ENCODE results near the gene LMBR1.
"Not testable (repeated sequence)": the region's sequence is repeated elsewhere in the genome, so short reads cannot be mapped to it uniquely, and the experiment has no call there.

The LMBR1 gene

DNA sequence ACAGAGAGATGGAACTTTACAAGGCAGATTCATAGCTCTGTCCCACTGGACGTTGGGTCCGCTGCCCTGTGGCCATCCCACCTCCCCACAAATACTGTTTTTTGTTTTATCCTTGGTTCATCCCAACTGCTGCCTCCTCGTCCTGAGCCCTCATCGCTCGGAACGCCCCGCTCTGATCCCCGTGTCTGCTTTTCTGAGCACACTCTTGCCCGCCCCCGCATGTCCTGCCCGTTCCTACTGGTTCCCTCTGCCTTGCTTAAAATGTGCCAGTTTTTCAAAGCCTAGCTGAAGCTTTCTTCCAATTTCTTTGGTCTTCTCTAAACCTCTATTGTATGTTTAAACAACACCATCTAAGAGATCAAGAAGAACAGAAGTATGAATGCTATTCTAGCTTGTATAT is 233.0 kb downstream of the LMBR1 start:
- H3K4me1 ChIP-seq (ENCODE audit: insufficient read depth, low read length): peaks cover 2% of the 10 kb centered on the region; the same call in 1 of the 2 replicates
- H3K9ac ChIP-seq (ENCODE audit: low read depth, low read length): no peak overlapping the region
- no peaks in the 10 kb centered on the region for H3K36me3 ChIP-seq (ENCODE audit: insufficient read depth, low read length)
- H3K9me3 ChIP-seq (ENCODE audit: control insufficient read depth, insufficient read depth, low read length): no peaks in the 10 kb centered on the region

GRCh38 chr7:156659203-156659602 is 233.8 kb downstream of the LMBR1 start:
- no peak overlapping the region for H3K9ac ChIP-seq (ENCODE audit: low read depth, low read length)
- H3K9me3 ChIP-seq (ENCODE audit: control insufficient read depth, insufficient read depth, low read length): no peaks in the 10 kb centered on the region
- H3K36me3 ChIP-seq (ENCODE audit: insufficient read depth, low read length): no peaks in the 10 kb centered on the region
- H3K4me1 ChIP-seq (ENCODE audit: insufficient read depth, low read length): no peaks in the 10 kb centered on the region

DNA sequence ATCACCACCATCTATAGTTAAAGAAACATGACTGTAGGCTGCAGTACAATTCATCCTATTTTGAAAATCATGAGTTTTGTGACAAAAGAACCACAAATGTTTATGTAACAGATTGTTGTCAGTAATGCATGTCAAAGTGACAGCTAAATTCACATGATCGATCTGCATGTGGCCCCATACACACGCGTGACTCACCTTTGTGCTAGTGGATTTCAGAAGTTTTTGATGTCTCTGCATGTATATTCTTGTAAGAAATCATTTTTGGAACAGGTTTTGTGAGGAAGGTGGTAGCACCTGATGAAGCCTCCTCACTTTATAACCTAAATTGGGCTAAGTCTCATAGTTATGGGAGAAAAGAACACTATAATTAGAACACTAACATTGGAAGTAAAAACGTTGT is 235.3 kb downstream of the LMBR1 start:
- H3K9me3 ChIP-seq (ENCODE audit: control insufficient read depth, insufficient read depth, low read length): peaks cover 2% of the 10 kb centered on the region; the same call in 1 of the 2 replicates
- no peaks in the 10 kb centered on the region for H3K36me3 ChIP-seq (ENCODE audit: insufficient read depth, low read length)
- H3K4me1 ChIP-seq (ENCODE audit: insufficient read depth, low read length): no peaks in the 10 kb centered on the region
- H3K9ac ChIP-seq (ENCODE audit: low read depth, low read length): no peak overlapping the region

DNA sequence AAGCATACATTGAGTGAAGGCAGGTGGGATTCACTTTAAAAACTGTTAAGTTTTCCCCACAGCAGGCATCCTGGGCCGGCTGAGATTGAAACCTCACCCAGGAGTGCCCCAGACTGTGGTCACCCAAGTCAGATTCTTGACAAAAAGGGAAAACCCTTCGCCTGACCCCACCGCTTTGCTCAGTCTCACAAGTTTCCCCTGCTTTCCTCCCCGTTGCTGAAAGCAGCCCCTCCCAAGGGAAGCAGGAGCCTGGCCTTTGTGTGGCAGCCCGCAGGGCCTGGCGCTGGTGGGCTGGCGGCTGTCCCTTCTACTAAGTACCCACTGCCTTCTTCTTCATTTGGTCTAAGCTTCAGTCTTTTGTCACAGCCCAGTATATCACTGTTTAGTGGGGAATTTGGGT is 236.4 kb downstream of the LMBR1 start:
- Histone ChIP-seq H3K9ac (ENCODE audit: low read depth, low read length) (no peak overlapping the region), H3K36me3 (ENCODE audit: insufficient read depth, low read length) (no peaks in the 10 kb centered on the region; the same call in 1 of the 2 replicates), H3K9me3 (ENCODE audit: control insufficient read depth, insufficient read depth, low read length) (peaks cover 5% of the 10 kb centered on the region; the same call in 1 of the 2 replicates), H3K4me1 (ENCODE audit: insufficient read depth, low read length) (no peaks in the 10 kb centered on the region)

- no peaks in the 10 kb centered on the region for H3K4me1 ChIP-seq (ENCODE audit: insufficient read depth, low read length)
- no peaks in the 10 kb centered on the region; the same call in 1 of the 2 replicates for H3K36me3 ChIP-seq (ENCODE audit: insufficient read depth, low read length)
- H3K9me3 ChIP-seq (ENCODE audit: control insufficient read depth, insufficient read depth, low read length): peaks cover 5% of the 10 kb centered on the region; the same call in 1 of the 2 replicates
Observed at GRCh38 chr7:156655983-156656382, 237.0 kb downstream of the LMBR1 start.

DNA sequence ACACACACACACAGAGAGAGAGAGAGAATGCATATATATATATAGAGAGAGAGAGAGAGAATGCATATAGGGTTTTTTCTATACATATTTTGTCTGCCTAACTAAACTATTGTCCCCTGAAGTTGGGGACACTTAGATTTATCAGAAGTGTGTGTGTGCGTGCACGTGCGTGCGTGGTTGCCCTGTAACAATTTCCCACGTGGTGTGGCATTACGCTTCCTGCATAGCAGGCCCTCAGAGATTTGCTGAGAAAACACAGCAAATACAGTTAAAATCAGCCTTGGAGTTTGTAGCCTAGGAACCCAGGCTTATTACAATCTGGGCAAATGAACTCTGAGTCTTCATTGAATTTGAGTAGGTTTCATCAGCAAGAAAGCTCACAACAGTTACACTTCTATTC is 237.7 kb downstream of the LMBR1 start:
- Histone ChIP-seq H3K9ac (ENCODE audit: low read depth, low read length) (no peak overlapping the region), H3K36me3 (ENCODE audit: insufficient read depth, low read length) (no peaks in the 10 kb centered on the region; the same call in 1 of the 2 replicates), H3K9me3 (ENCODE audit: control insufficient read depth, insufficient read depth, low read length) (peaks cover 5% of the 10 kb centered on the region; the same call in 1 of the 2 replicates), H3K4me1 (ENCODE audit: insufficient read depth, low read length) (no peaks in the 10 kb centered on the region)

More at GRCh38 chr7:156655983-156656382, 237.0 kb downstream of the LMBR1 start:
- no peak overlapping the region for H3K9ac ChIP-seq (ENCODE audit: low read depth, low read length)

GRCh38 chr7:156654511-156655234 is 238.3 kb downstream of the LMBR1 start:
- Histone ChIP-seq H3K36me3 (ENCODE audit: insufficient read depth, low read length) (no peaks in the 10 kb centered on the region; the same call in 1 of the 2 replicates), H3K4me1 (ENCODE audit: insufficient read depth, low read length) (no peaks in the 10 kb centered on the region), H3K9ac (ENCODE audit: low read depth, low read length) (no peak overlapping the region), H3K9me3 (ENCODE audit: control insufficient read depth, insufficient read depth, low read length) (peaks cover 5% of the 10 kb centered on the region; the same call in 1 of the 2 replicates)

GRCh38 chr7:156652886-156653568 is 240.0 kb downstream of the LMBR1 start:
- peaks cover 5% of the 10 kb centered on the region; the same call in 1 of the 2 replicates for H3K9me3 ChIP-seq (ENCODE audit: control insufficient read depth, insufficient read depth, low read length)
- no peak overlapping the region for H3K9ac ChIP-seq (ENCODE audit: low read depth, low read length)
- H3K36me3 ChIP-seq (ENCODE audit: insufficient read depth, low read length): no peaks in the 10 kb centered on the region; the same call in 1 of the 2 replicates
- no peaks in the 10 kb centered on the region for H3K4me1 ChIP-seq (ENCODE audit: insufficient read depth, low read length)

DNA sequence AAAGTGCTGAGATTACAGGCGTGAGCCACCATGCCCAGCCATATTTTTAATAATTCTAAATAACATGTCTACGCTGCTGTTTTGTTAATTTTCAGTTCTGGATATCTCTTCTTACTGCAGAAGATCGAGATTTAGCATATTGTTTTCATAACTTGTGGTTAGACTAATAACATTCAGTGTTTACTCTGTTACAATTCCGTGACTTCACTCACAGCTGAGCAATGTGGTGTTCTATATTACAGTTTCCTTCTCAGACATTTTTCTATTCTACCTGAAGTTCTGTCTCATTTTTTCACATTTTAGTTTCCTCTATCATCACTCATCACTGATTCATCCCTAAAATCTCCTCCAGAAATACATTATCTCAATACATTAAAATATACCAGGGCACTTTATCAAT is 241.5 kb downstream of the LMBR1 start:
- H3K9me3 ChIP-seq (ENCODE audit: control insufficient read depth, insufficient read depth, low read length): peaks cover 5% of the 10 kb centered on the region; the same call in 1 of the 2 replicates

DNA sequence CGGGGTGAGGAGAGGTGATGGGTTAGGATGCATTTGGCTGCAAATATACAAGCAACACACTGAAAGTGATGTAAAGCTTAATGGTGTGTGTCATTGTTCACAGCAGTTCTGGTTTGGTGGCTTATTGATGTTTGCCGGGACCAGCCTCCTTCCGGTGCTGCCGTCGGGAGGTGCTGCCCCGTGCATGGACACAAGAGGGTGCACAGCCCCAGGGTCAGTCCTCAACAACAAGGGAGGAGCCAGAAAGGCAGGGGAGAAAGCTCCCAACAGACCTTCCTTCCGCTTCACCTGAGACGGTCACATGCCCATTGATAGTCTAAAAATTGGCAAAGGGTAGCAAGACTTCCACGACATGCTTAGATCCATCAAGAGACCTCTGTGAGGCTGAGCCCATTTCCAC is 242.9 kb downstream of the LMBR1 start:
- Histone ChIP-seq H3K9ac (ENCODE audit: low read depth, low read length) (no peak overlapping the region), H3K4me1 (ENCODE audit: insufficient read depth, low read length) (no peaks in the 10 kb centered on the region), H3K9me3 (ENCODE audit: control insufficient read depth, insufficient read depth, low read length) (peaks cover 5% of the 10 kb centered on the region; the same call in 1 of the 2 replicates)

More for the DNA sequence above, 241.5 kb downstream of the LMBR1 start:
- Histone ChIP-seq H3K4me1 (ENCODE audit: insufficient read depth, low read length) (no peaks in the 10 kb centered on the region), H3K9ac (ENCODE audit: low read depth, low read length) (no peak overlapping the region), H3K36me3 (ENCODE audit: insufficient read depth, low read length) (no peaks in the 10 kb centered on the region; the same call in 1 of the 2 replicates)

GRCh38 chr7:156647330-156647729 is 245.7 kb downstream of the LMBR1 start:
- not testable (repeated sequence) for H3K9ac ChIP-seq (ENCODE audit: low read depth, low read length); H3K36me3 ChIP-seq (ENCODE audit: insufficient read depth, low read length); H3K9me3 ChIP-seq (ENCODE audit: control insufficient read depth, insufficient read depth, low read length); H3K4me1 ChIP-seq (ENCODE audit: insufficient read depth, low read length)

More for the DNA sequence above, 242.9 kb downstream of the LMBR1 start:
- no peaks in the 10 kb centered on the region; the same call in 1 of the 2 replicates for H3K36me3 ChIP-seq (ENCODE audit: insufficient read depth, low read length)

DNA sequence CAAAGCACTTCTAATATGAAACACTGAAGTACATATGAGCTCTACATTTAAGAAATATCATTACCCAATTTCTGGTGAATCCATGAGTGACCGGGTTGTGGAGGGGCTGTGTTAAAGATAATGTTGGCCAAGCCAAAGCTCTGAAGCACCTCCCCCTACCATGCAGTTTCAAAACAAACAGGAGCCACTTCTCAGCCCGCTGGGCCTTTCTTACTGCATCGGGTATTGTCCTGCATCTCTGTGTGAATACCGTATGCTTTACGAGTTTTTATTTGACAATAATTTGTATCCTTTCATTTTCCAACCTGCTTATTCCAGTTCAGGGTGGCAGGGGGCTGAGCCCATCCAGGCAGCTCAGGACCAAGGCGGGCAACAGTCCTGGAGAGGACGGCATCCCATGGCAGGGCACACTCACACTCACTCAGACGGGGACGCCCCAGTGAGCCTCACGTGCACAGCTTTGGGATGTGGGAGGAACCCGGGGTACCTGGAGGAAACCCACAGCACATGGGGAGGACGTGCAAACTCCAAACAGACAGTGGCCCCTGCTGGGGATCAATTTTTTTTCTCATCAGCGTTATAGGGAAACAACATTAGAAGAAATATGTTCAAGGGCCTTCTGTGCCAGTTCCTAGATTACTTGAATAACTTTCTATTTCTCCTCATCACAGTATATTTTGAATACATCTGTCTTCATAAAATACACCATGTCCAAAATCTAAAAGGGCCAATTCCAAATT is 250.5 kb downstream of the LMBR1 start:
- no peaks in the 10 kb centered on the region for H3K9me3 ChIP-seq (ENCODE audit: control insufficient read depth, insufficient read depth, low read length)
- H3K4me1 ChIP-seq (ENCODE audit: insufficient read depth, low read length): 0 out of 2 replicates have a peak, but pooled peaks cover 4% of the 10 kb centered on the region
- H3K36me3 ChIP-seq (ENCODE audit: insufficient read depth, low read length): no peaks in the 10 kb centered on the region
- H3K9ac ChIP-seq (ENCODE audit: low read depth, low read length): no peak overlapping the region

DNA sequence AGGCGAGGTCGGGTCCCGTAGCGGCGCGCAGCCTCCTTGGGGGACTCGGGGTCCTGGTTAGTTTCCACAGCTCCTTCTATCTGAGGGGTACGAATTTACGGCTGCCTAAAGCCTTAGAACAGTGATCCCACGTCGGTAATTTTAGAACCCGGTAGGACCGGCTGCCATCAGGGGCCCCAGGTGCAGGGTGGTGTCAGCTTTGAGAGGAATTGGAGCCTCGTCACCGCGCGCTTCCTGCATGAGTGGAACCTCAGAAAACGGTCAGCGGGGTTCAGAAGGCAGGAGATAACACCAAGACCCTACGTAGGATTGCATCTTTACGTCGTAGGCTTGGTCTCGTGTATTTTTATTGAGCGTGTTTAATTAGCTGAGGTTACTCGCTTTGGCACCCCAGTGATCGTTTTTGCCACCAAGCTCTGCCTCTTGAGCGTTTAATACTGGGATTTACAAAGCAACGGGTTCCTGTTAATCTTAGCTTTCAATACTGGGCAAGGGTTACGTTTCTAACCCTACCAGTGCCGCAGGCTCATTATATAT is 252.0 kb downstream of the LMBR1 start:
- no peaks in the 10 kb centered on the region for H3K36me3 ChIP-seq (ENCODE audit: insufficient read depth, low read length)
- H3K9ac ChIP-seq (ENCODE audit: low read depth, low read length): peak overlapping the region; percentile 83
- H3K9me3 ChIP-seq (ENCODE audit: control insufficient read depth, insufficient read depth, low read length): no peaks in the 10 kb centered on the region

More for the DNA sequence above, 252.0 kb downstream of the LMBR1 start:
- H3K4me1 ChIP-seq (ENCODE audit: insufficient read depth, low read length): 0 out of 2 replicates have a peak, but pooled peaks cover 4% of the 10 kb centered on the region
